AG04450 (cell line): ENCODE measurements around the gene OPN5. TPM values are rescaled to one million over a fixed set of nuclear protein-coding genes. Genes with fewer than 3 reads are reported as not detected.

ENCODE experiments used
- CTCF ChIA-PET: fragments of 300-600, 350-600 bp; formaldehyde crosslinking; extraction: SDS; loops from one replicate; lab custom pipeline; 2022; ENCODE audit warnings: antibody characterized with exemption, inconsistent platforms; lab: Charles Lee
- POLR2A ChIA-PET: fragments of 350-600 bp; formaldehyde crosslinking; extraction: SDS; loops from one replicate; lab custom pipeline; 2021; ENCODE audit warnings: antibody characterized with exemption, inconsistent platforms; lab: Yijun Ruan, JAX
- DNase-seq: peaks from one replicate; pipeline ENCODE4 v3.0.0-alpha.2; 2011; ENCODE audit warnings: low read depth, low spot score
- H3K27ac ChIP-seq: one replicate; pipeline ENCODE4 v1.5.1; 2012; ENCODE audit warnings: low read depth, low read length, control low read depth
- H3K27me3 ChIP-seq: one replicate; pipeline ENCODE4 v1.6.0; 2012; ENCODE audit warnings: low read length; ENCODE audit not compliant: control insufficient read depth, insufficient read depth
- H3K4me3 ChIP-seq: 2 replicates; pipeline ENCODE4 v1.5.1; 2011; ENCODE audit warnings: mild to moderate bottlenecking, low read depth, low read length, control low read depth
- H3K9me3 ChIP-seq: 2 replicates; pipeline ENCODE4 v1.5.1; 2012; ENCODE audit warnings: low read length; ENCODE audit not compliant: control insufficient read depth, insufficient read depth
- CTCF ChIP-seq: IDR thresholded peaks from 2 replicates; pipeline ENCODE4 v1.5.1; 2011; ENCODE audit warnings: low read depth, low read length, control low read depth, inconsistent platforms
- polyA plus RNA-seq: library from polyadenylated mRNA; depleted of rRNA; stranded (reverse); fragments of >200 nt; gene quantifications from 2 replicates; pipeline ENCODE4 v1.2.3, GENCODE V29; 2011

OPN5 gene
- polyA plus RNA-seq, 1 experiment: not detected

- no peak for TF ChIP-seq CTCF
- Histone ChIP-seq H3K4me3 (no peak overlapping the region), H3K9me3 (no peaks in the 10 kb centered on the region), H3K27ac (no peak overlapping the region), H3K27me3 (no peaks in the 10 kb centered on the region)
- DNase-seq: no peak
- ChIA-PET CTCF (no interaction called here), POLR2A (no interaction called here)
Observed at GRCh38 chr6:47794577-47795135, 12.8 kb downstream of the OPN5 start.

GRCh38 chr6:47801984-47802383, 20.2 kb downstream of the OPN5 start:
- no peak overlapping the region for H3K27ac ChIP-seq
- H3K9me3 ChIP-seq: no peaks in the 10 kb centered on the region
- no peak for DNase-seq
- no peak for TF ChIP-seq CTCF
- H3K27me3 ChIP-seq: no peaks in the 10 kb centered on the region
- POLR2A ChIA-PET: no interaction called here
- no peak overlapping the region for H3K4me3 ChIP-seq
- CTCF ChIA-PET: interaction anchor here (0.7 to 1.6 kb wide), 2 partner anchors 15 to 1194 kb away, joined by 3 to 5 read pairs; no protein-coding TSS in a partner anchor

- no peak for DNase-seq
- TF ChIP-seq CTCF: no peak
- ChIA-PET POLR2A (no interaction called here), CTCF (no interaction called here)
- Histone ChIP-seq H3K27me3 (no peaks in the 10 kb centered on the region), H3K4me3 (no peak overlapping the region), H3K27ac (no peak overlapping the region), H3K9me3 (no peaks in the 10 kb centered on the region)
Observed at GRCh38 chr6:47804821-47805220, 23.0 kb downstream of the OPN5 start.

- no peak for TF ChIP-seq CTCF
- Histone ChIP-seq H3K27ac (no peak overlapping the region), H3K9me3 (no peaks in the 10 kb centered on the region), H3K27me3 (no peaks in the 10 kb centered on the region), H3K4me3 (no peak overlapping the region)
- no peak for DNase-seq
- ChIA-PET CTCF (no interaction called here), POLR2A (no interaction called here)
Observed at GRCh38 chr6:47809873-47810272, 28.0 kb downstream of the OPN5 start.

GRCh38 chr6:47810885-47811284, 29.1 kb downstream of the OPN5 start:
- ChIA-PET CTCF (interaction anchor here (0.8 kb wide), 1 partner anchor 23 kb away, joined by 3 read pairs; no protein-coding TSS in a partner anchor), POLR2A (no interaction called here)
- H3K27me3 ChIP-seq: no peaks in the 10 kb centered on the region
- H3K9me3 ChIP-seq: no peaks in the 10 kb centered on the region
- DNase-seq: no peak
- no peak for TF ChIP-seq CTCF
- H3K4me3 ChIP-seq: no peak overlapping the region
- no peak overlapping the region for H3K27ac ChIP-seq
